ENCODE measurements around the gene GALNTL6.

Gene GALNTL6

GRCh38 chr4:172009446-172010230 is 196.4 kb downstream of the GALNTL6 start:
- DNase-seq = no peak

- DNase-seq = no peak
Observed at GRCh38 chr4:172011196-172011595, 198.0 kb downstream of the GALNTL6 start.

GRCh38 chr4:172018358-172018757 is 205.2 kb downstream of the GALNTL6 start:
- no peak for DNase-seq

- no peak for DNase-seq
Observed at GRCh38 chr4:172035562-172035961, 222.4 kb downstream of the GALNTL6 start.

GRCh38 chr4:172040766-172041165 is 227.6 kb downstream of the GALNTL6 start:
- no peak for DNase-seq

GRCh38 chr4:172042714-172043114 is 229.5 kb downstream of the GALNTL6 start:
- peak; percentile 77 for DNase-seq

GRCh38 chr4:172045981-172046380 is 232.8 kb downstream of the GALNTL6 start:
- DNase-seq = no peak

GRCh38 chr4:172048666-172049065 is 235.5 kb downstream of the GALNTL6 start:
- no peak for DNase-seq

- peak; percentile 88 for DNase-seq
Observed at GRCh38 chr4:172050911-172051310, 237.7 kb downstream of the GALNTL6 start.

GRCh38 chr4:172055046-172055445 is 241.8 kb downstream of the GALNTL6 start:
- no peak for DNase-seq

GRCh38 chr4:172055498-172055897 is 242.3 kb downstream of the GALNTL6 start:
- no peak for DNase-seq

- no peak for DNase-seq
Observed at GRCh38 chr4:172061204-172061603, 248.0 kb downstream of the GALNTL6 start.

GRCh38 chr4:172068506-172068905 is 255.3 kb downstream of the GALNTL6 start:
- DNase-seq = no peak

- DNase-seq = no peak
Observed at GRCh38 chr4:172073590-172073989, 260.4 kb downstream of the GALNTL6 start.

- DNase-seq = no peak
Observed at GRCh38 chr4:172083272-172083671, 270.1 kb downstream of the GALNTL6 start.

- no peak for DNase-seq
Observed at GRCh38 chr4:172088556-172088955, 275.4 kb downstream of the GALNTL6 start.

- peak; percentile 81 for DNase-seq
Observed at GRCh38 chr4:172095161-172095560, 282.0 kb downstream of the GALNTL6 start.

GRCh38 chr4:172096786-172097185 is 283.6 kb downstream of the GALNTL6 start:
- DNase-seq = no peak

GRCh38 chr4:172099376-172099775 is 286.2 kb downstream of the GALNTL6 start:
- DNase-seq = no peak

GRCh38 chr4:172103456-172103855 is 290.3 kb downstream of the GALNTL6 start:
- DNase-seq = no peak

- DNase-seq = no peak
Observed at GRCh38 chr4:172104539-172104938, 291.3 kb downstream of the GALNTL6 start.

GRCh38 chr4:172105918-172106317 is 292.7 kb downstream of the GALNTL6 start:
- no peak for DNase-seq

- no peak for DNase-seq
Observed at GRCh38 chr4:172109466-172109865, 296.3 kb downstream of the GALNTL6 start.

- no peak for DNase-seq
Observed at GRCh38 chr4:172124656-172125308, 311.6 kb downstream of the GALNTL6 start.

GRCh38 chr4:172125443-172125842 is 312.2 kb downstream of the GALNTL6 start:
- no peak for DNase-seq

Measured in DMS153 (cell line).